Endothelial cell of umbilical vein (primary cell): Measurements from ENCODE around the gene EDNRB.

ENCODE experiments used
- CTCF ChIP-seq, 2 donors: IDR thresholded peaks; 1 replicate in 1 of 2; 2 replicates in 1 of 2; pipeline ENCODE4 v1.5.1; 2011; ENCODE audit warnings: low read length in 2 of 2, mild to moderate bottlenecking in 2 of 2, moderate library complexity in 2 of 2, control low read depth in 1 of 2, inconsistent platforms in 1 of 2, low read depth in 1 of 2; ENCODE audit not compliant: insufficient read depth in 1 of 2; ENCODE audit errors: extremely low read depth in 1 of 2
- EZH2 ChIP-seq: IDR thresholded peaks from 2 replicates; pipeline ENCODE4 v1.6.1; 2012; ENCODE audit warnings: borderline replicate concordance, low read depth, mild to moderate bottlenecking, moderate library complexity, low read length, inconsistent platforms; ENCODE audit not compliant: severe bottlenecking
- MAX ChIP-seq: IDR thresholded peaks from 2 replicates; pipeline ENCODE4 v1.6.1; 2011; ENCODE audit not compliant: insufficient read depth, insufficient read length

GRCh38 chr13:77946522-77946921 is 27.9 kb upstream of the EDNRB start:
- TF ChIP-seq CTCF (IDR thresholded peaks at IDR 0.05; ENCODE audit: extremely low read depth in 1 of 2, insufficient read depth in 1 of 2, low read depth in 1 of 2, low read length in 2 of 2) (no peak), MAX (no peak), EZH2 (no peak)
